Stimulated activated CD4-positive, alpha-beta T cell treated with anti-CD3 and anti-CD28 coated beads, Interleukin-15, amount 100 ng/mL, for 1 hour (primary cell): ENCODE measurements around the gene APOL4.
"Not testable (repeated sequence)": the region's sequence is repeated elsewhere in the genome, so short reads cannot be mapped to it uniquely, and the experiment has no call there.

Experiments used
- DNase-seq, 2 donors: peaks; one replicate each; pipeline ENCODE4 v3.0.0-alpha.2; 2020; ENCODE audit warnings: low read depth in 1 of 2, low spot score in 1 of 2

APOL4 gene

DNA sequence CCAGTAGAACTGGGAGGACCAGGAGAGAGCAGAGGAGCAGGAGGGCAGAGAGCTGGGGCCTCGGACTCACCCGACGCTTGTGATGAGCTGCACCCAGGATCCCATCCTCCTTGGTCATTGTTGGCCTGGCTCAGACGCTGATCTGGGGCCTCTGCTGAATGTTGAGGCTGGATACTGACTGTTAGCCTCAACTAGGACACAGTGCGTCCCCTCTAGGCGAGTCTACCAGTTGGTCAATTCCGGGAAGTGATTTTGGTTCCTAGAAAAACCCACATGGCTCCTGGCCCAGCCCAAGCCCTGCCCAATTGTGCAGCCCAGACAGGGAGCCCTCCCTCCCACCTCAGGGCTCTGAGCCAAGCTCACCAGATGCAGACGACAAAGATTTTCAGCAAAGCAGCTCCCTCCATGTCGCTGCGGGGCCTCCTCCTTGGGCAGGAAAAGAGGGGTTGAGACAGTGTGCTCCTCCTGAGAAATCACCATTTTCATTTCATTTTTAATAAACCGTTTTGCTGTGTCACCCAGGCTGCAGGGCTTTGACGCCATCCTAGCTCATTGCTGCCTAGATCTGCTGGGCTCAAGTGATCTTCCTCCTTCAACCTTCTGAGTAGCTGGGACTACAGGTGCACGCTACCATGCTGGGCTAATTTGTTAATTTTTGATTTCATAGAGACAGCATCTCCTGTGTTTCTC, at the start of gene APOL4:
APOL4 (minus strand) TSS at position 180 of the 690 bp plus-strand sequence; CDS start at position 105, 75 bp downstream.
- no peak for DNase-seq

GRCh38 chr22:36250292-36250960, 48.8 kb upstream of the APOL4 start:
- DNase-seq, result not testable (repeated sequence)

DNA sequence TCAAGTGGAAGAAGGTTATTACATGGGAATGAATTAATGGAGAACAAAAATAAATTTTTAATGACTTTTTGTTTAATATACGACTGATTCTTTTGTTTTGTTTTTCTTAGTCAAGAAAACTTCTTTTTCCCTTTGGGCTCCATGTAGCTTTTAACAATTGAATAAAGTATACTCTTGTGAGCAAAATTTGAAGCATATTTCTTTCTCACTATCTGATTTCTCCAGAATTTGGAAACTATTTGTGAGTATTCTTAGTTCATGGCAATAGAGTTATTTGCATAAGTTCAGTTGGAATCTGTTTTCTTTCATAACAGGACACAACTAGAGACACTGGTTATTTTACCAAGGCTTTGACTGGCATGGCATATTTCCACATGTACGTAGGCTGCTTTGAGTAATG, 47.6 kb upstream of the APOL4 start:
- DNase-seq, result no peak

- DNase-seq, result no peak
Measured at GRCh38 chr22:36247955-36248354, 46.3 kb upstream of the APOL4 start.

GRCh38 chr22:36246718-36247117, 45.1 kb upstream of the APOL4 start:
- no peak for DNase-seq

GRCh38 chr22:36245805-36246356, 44.3 kb upstream of the APOL4 start:
- DNase-seq, result no peak

DNA sequence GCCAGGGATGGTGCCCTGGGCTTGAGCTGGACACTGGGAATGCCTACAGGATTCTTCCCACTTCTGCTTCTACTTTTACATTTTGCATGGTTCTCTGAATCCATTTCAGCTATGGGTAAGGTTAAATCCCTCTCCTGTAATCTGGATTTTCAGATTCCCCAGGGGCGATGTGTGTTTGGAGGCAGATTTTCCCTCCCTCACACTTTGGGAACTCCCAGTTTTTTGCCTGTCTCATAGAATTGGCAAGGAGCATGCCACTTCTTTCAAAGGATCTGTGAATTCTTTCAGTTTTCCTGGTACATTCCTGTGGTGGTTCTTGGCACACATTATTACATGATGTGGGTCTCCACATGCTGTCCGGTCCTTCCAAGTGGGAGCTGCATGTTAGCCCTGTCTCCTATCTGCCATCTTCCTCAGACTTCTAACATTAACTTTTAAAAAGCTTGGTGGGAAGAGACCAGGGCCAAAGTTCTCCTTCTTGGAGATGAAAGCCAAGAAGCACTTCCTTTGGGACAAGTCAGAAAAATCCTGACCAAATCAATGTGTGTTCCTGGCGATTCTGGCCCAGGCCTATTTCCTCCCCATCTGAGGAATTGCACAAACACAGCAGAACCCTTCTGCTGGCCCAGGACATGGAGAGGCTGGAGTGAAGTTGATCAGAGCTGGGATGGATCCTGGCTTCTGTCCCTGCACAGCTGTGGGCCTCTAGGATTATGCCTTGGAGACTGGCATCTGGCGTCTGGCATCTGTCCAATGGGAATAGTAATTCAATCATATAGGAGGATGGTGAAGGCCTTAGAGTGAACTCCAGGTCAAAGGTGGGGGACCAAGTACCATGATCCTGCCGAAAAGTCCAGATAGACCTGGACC, 43.1 kb upstream of the APOL4 start:
- no peak for DNase-seq

DNA sequence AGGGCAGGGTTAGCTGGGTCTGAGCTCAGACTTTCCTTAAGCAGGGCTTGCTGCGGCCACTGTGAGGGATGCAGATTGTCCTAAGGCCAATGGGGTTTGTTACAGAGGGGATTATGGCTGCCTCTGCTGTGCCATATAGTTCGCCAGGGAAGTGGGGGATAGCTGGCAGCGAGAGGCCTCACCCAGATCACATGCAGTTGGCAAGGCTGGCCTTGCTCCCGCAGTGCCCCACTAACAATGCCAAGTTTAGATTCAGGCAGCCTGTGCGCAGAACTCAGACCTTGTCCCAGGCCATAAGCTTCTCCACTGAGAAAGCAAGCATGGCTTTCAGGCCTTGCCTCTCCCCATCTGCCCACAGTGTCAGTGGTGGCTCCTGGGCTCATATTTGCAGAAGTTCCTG, 42.4 kb upstream of the APOL4 start:
- DNase-seq, result no peak

DNA sequence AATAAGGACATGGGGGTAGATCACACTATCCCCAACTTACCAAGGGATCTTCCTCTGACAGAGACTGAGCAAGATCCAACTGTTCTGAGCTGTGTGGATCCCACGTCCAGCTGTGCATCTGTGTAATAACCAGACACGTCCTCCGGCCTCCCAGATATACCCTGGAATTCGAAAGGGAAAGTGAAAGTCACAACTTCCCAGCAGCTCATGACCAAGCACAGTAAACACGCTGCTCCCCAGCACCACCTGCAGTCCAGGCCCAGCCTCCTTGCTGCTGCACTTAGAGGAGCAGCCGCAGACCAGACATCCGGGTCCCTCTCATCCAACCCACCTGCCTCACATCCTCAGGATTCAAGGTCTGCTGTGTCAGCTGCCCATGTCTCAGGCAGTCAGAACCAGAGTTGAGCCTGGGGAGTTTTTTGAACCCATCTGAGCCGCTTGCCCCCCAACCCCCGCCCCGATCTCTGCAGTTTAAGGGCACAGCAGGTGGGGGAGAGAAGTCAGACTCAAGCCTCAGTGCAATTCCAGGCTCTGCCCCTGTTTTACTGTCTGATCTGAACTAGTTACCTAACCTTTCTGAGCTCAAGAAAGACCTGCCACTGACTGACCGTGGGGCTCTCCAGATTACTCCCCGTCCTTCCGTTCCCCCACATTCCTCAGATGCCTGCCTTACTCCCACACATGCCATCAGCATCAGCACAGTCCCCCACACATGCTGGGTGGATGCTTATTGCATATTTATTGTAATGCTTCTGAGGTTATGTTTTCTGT, 38.0 kb upstream of the APOL4 start, which contains the start of gene APOL2:
APOL2 (minus strand) TSS at position 127 of the 771 bp plus-strand sequence. CDS start 6,365 bp downstream, outside the sequence.
- DNase-seq, result peak; percentile 62 to 70

GRCh38 chr22:36239150-36239400, 37.5 kb upstream of the APOL4 start:
- DNase-seq, result no peak

GRCh38 chr22:36238373-36239149, 37.0 kb upstream of the APOL4 start:
- DNase-seq, result no peak

DNA sequence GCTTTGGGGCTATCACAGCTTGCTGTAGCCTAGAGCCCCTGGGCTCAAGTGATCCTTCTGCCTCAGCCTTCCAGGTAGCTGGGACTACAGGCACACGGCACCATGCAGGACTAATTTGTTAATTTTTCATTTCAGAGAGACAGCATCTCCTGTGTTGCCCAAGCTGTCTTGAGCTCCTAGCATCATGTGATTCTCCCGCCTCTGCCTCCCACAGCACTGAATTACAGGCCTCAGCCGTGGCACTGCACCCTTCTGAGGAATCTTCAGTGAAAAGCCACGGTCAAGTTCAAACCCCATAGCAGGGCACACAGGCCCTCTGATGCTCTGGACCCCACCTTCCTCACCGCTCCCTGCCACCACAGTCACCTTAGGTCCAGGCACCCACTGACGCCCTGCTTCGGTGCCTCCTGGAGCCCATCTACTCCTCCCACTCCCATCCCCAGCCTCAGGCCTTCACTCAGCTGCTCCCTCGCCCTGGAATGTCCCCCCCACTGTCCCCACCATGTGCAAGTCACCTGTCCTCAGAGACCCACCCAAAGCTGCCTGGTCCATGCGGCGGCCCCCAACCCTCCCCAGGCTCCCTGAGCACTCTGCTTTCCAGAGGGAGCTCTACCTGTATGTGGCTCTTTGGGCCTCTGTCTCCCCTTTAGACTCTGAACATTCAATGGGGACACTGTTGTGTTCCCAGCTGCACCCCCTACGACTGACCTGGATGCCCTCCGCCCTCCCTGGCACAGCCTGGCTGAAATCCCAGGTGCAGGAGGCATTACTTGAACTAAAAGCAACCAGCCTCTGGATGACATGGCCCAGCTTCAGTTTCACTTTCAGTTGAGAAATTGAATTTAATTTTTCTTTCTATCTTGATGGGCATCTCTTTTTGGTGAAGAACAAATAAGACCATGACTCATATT, 36.1 kb upstream of the APOL4 start:
- no peak for DNase-seq

- no peak for DNase-seq
Measured at GRCh38 chr22:36236388-36237319, 35.0 kb upstream of the APOL4 start.

GRCh38 chr22:36235585-36235984, 34.0 kb upstream of the APOL4 start:
- no peak for DNase-seq

DNA sequence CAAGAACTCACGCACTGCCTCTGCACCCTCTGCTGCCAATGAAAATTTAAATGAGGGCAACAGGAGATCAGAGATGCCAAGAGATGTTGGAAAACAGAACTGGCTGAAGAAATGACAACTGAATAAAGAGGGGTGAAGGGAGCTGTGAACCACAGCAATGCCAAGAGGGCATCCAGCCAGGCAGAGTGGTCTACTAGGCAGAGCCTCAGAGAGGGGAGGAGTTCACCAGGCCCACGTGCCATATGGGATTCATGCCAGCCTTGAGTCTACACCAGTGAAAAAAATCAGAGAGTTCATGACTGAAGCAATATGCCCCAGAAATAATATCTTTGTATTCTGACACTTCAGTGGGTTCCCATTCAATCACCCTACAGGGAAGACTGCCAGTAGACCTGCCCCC, 33.3 kb upstream of the APOL4 start:
- DNase-seq, result no peak

GRCh38 chr22:36234213-36234612, 32.6 kb upstream of the APOL4 start:
- no peak for DNase-seq

DNA sequence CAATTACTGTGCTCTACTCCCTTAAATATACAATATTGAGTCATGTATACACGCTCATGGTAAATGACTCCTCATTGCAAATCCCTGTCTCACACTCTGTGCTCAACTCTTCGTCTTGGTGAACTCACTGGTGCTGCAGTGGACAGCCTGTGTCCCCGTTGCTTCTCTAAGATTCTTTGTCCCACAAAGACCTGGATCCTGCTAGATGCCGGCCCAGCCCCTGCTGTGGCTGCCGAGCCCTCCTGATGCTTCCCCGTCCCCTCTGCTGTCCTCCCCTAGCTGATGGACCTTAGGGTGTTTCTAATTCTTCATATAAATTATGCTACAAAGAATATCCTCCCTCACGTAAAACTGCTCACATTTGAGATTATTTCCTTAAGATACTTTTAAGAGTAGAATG, 32.2 kb upstream of the APOL4 start:
- DNase-seq, result no peak
